SK-N-SH (cell line): Measurements from ENCODE around the gene PNLIPRP1.

Experiments used
- CTCF ChIP-seq: fragments of 200-600 bp; sonication (generic); IDR thresholded peaks from 2 replicates; pipeline ENCODE4 v1.6.1; 2017; ENCODE audit warnings: antibody characterized with exemption, mild to moderate bottlenecking, moderate library complexity
- REST ChIP-seq: IDR thresholded peaks from 2 replicates; pipeline ENCODE4 v1.6.1; 2012; ENCODE audit warnings: mild to moderate bottlenecking, low read depth, low read length, moderate library complexity
- TEAD4 ChIP-seq: IDR thresholded peaks from 2 replicates; pipeline ENCODE4 v1.4.0; 2012; ENCODE audit warnings: mild to moderate bottlenecking, borderline replicate concordance; ENCODE audit not compliant: insufficient read depth

GRCh38 chr10:116599991-116600390, 9.2 kb downstream of the PNLIPRP1 start:
- TF ChIP-seq REST (no peak), CTCF (no peak), TEAD4 (no peak)
